Karpas-422 (cell line): ENCODE results near the gene PPP1R12B. TPM values are rescaled to one million over a fixed set of nuclear protein-coding genes. Genes with fewer than 3 reads are reported as not detected.
"Not testable (repeated sequence)": the region's sequence is repeated elsewhere in the genome, so short reads cannot be mapped to it uniquely, and the experiment has no call there.

Experiments
- DNase-seq: peaks from one replicate; pipeline ENCODE4 v3.0.0-alpha.2; 2015
- H2AFZ ChIP-seq: fragments of 200-600 bp; sonication (generic); 2 replicates; pipeline ENCODE4 v1.6.1; 2014; ENCODE audit warnings: antibody characterized with exemption, low read length, mixed read lengths
- H3K27ac ChIP-seq: fragments of 200-600 bp; sonication (generic); 2 replicates; pipeline ENCODE4 v1.5.1; 2014; ENCODE audit warnings: mild to moderate bottlenecking, low read length, moderate library complexity
- H3K27me3 ChIP-seq: fragments of 200-600 bp; sonication (generic); 2 replicates; pipeline ENCODE4 v1.6.1; 2014; ENCODE audit warnings: low read length, mixed read lengths
- H3K36me3 ChIP-seq: fragments of 200-600 bp; sonication (generic); 2 replicates; pipeline ENCODE4 v1.6.1; 2014; ENCODE audit warnings: low read length, mixed read lengths; ENCODE audit not compliant: insufficient read depth
- H3K4me1 ChIP-seq: fragments of 200-600 bp; sonication (generic); 2 replicates; pipeline ENCODE4 v1.6.1; 2014; ENCODE audit warnings: mild to moderate bottlenecking, low read length, mixed read lengths
- H3K4me2 ChIP-seq: fragments of 200-600 bp; sonication (generic); 2 replicates; pipeline ENCODE4 v1.6.1; 2014; ENCODE audit warnings: low read length, low read depth, mild to moderate bottlenecking; ENCODE audit not compliant: poor library complexity, severe bottlenecking
- H3K4me3 ChIP-seq: fragments of 200-600 bp; sonication (generic); 2 replicates; pipeline ENCODE4 v1.5.1; 2014; ENCODE audit warnings: mild to moderate bottlenecking, antibody characterized with exemption, low read length, mixed read lengths
- H3K79me2 ChIP-seq: fragments of 200-600 bp; sonication (generic); 2 replicates; pipeline ENCODE4 v1.6.1; 2014; ENCODE audit warnings: mild to moderate bottlenecking, low read length, mixed read lengths
- H3K9ac ChIP-seq: fragments of 200-600 bp; sonication (generic); 2 replicates; pipeline ENCODE4 v1.6.0; 2014; ENCODE audit warnings: low read length
- H3K9me2 ChIP-seq: fragments of 200-600 bp; sonication (generic), shearing (Covaris generic); replicated peaks from 2 replicates; pipeline ENCODE4 v1.6.0; 2014; ENCODE audit warnings: mild to moderate bottlenecking, low read length, moderate library complexity; ENCODE audit not compliant: insufficient read depth
- H3K9me3 ChIP-seq: fragments of 300-700, 200-600 bp; sonication (generic); 2 replicates; pipeline ENCODE4 v1.6.1; 2014; ENCODE audit warnings: low read length, mixed read lengths
- H4K20me1 ChIP-seq: fragments of 200-600 bp; sonication (generic); 2 replicates; pipeline ENCODE4 v1.6.1; 2014; ENCODE audit warnings: mild to moderate bottlenecking, antibody characterized with exemption, low read length, low read depth; ENCODE audit not compliant: insufficient read depth
- total RNA-seq: library from RNA; depleted of rRNA; stranded (reverse); fragments of >200 nt; shearing (Covaris generic); gene quantifications from 2 replicates; pipeline ENCODE4 v1.2.3, GENCODE V29; 2014; ENCODE audit warnings: low replicate concordance

The PPP1R12B gene
- total RNA-seq, 1 experiment from 2014 or later, result 8.4 TPM

DNA sequence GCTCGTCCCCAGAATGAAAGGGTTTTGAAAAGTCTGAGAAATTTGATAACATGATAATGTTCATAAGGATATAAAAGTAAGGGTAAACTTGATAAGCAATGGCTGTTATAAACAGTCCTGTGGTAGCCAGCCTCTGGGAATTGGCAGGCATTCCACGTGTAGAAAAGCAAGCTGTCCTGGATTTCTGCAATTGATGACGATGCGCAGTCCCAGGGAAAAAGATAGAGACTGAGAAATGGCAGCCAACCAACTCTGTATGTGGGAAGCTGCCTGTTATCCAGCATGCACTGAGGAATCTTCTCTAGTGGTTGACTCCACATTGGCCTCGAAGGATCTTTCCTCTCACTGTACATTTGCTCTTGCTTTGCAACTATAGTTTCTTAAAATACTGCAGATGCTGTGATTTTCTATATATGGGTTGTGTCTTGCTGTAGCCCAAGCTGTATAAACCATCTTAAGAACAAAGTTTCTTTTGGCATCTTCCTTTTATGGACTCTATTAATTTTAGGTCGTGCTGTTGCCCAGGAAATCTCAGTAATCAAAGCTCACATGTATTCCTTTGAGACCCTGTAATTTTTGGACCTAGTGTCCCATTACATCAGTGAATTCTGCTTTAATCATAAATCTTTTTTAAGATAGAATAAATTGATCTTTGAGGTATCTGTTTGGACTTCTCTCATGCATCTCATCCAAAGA lies 157.5 kb downstream of the PPP1R12B start:
- DNase-seq, H3K79me2 ChIP-seq, H3K9ac ChIP-seq: not testable (repeated sequence)

DNA sequence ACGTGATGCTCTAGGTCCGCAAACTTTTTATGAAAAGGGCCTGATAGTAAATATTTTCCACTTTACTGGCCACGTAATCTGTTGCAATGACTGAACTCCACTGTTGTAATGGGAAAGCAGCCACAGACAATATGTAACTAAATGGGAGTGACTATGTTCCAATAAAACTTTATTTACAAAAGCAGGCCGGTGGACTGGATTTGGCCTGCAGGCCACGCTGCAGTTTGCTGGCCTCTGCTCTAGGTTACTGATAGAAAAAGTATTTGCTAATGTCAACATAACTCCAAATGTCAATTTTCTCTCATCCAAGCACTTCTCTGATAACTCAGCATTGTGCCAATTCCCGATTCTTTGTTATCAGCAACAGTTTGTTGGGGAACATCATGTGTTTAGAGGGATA lies 160.4 kb downstream of the PPP1R12B start:
- not testable (repeated sequence) for H3K79me2 ChIP-seq

More for the DNA sequence above, 157.5 kb downstream of the PPP1R12B start:
- not testable (repeated sequence) for H3K36me3 ChIP-seq, H2AFZ ChIP-seq, H3K27ac ChIP-seq, H3K9me2 ChIP-seq, H3K9me3 ChIP-seq, H3K27me3 ChIP-seq, H3K4me2 ChIP-seq, H3K4me1 ChIP-seq, H3K4me3 ChIP-seq, H4K20me1 ChIP-seq

DNA sequence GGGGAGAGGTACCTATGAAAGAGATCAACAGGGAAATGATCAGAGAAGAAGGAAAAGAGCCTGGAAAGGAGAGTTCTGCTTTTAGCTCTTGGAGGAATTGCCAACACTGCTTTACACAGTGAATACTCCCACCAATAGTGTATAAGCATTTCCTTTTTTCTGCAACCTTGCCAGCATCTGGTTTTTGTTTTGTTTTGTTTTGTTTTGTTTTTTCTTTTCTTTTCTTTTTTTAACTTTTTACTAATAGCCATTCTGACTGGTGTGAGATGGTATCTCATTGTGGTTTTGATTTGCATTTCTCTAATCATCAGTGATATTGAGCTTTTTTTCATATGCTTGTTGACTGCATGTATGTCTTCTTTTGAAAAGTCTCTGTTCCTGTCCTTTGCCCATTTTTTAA lies 165.4 kb downstream of the PPP1R12B start:
- H3K9ac ChIP-seq, H3K4me2 ChIP-seq, H3K27ac ChIP-seq, H3K36me3 ChIP-seq, H3K9me3 ChIP-seq, H4K20me1 ChIP-seq, H3K79me2 ChIP-seq, H3K27me3 ChIP-seq, H3K4me1 ChIP-seq, H3K9me2 ChIP-seq, H3K4me3 ChIP-seq, DNase-seq, H2AFZ ChIP-seq: not testable (repeated sequence)

More for the DNA sequence above, 160.4 kb downstream of the PPP1R12B start:
- H3K4me3 ChIP-seq, H3K27me3 ChIP-seq, H3K36me3 ChIP-seq, H3K4me2 ChIP-seq, H3K9me2 ChIP-seq, H4K20me1 ChIP-seq, DNase-seq, H2AFZ ChIP-seq, H3K9ac ChIP-seq, H3K9me3 ChIP-seq, H3K27ac ChIP-seq, H3K4me1 ChIP-seq: not testable (repeated sequence)

DNA sequence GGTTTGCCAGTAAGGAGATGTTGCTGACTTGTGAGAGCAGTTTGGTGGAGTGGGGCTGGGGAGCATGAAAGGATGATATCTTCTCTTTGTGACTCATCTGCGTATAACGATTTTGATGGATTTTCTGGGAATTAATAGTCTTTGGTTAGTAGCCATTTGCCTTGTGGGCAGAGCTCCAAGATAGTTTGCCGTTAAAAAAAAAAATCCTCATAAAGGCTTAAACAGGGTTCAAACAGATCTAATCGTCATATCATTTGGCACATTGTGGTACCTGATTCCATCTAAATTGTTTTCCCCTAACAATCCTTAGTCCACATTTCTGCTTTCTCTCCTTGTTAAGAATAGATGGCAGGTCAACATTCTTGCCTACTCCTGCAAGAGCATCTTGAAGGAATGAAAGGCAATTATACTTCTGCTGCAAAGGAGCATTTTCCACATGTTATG lies 168.0 kb downstream of the PPP1R12B start:
- H3K4me2 ChIP-seq, result no peak overlapping the region
- no peaks in the 10 kb centered on the region for H3K27me3 ChIP-seq
- no peaks in the 10 kb centered on the region for H3K79me2 ChIP-seq
- H3K9ac ChIP-seq, result no peak overlapping the region
- H3K27ac ChIP-seq, result no peak overlapping the region
- no peaks in the 10 kb centered on the region for H3K9me3 ChIP-seq
- no peak overlapping the region for H2AFZ ChIP-seq
- H4K20me1 ChIP-seq, result no peaks in the 10 kb centered on the region
- H3K4me1 ChIP-seq, result no peaks in the 10 kb centered on the region
- no peaks in the 10 kb centered on the region for H3K9me2 ChIP-seq
- no peak for DNase-seq
- H3K4me3 ChIP-seq, result no peak overlapping the region
- H3K36me3 ChIP-seq, result no peaks in the 10 kb centered on the region

DNA sequence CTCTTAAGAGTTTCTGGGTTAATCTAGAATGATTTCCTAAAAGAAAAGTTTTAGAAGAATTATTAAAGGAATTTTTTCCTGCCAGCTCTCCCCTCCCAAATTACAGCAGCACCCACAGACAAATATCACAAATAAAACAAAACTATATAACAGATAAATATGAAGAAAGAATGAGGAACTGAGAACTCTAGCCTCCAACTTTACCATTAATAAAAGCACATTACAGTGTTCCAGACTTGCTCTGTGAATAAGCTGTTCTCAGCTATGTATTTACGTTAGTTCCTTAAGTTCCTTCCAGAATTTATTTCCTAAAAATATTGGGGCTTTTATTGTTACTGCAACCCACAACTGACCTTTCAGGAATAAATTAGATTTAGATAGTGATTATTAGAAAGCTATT lies 168.6 kb downstream of the PPP1R12B start:
- H2AFZ ChIP-seq, H3K9me3 ChIP-seq, H3K4me2 ChIP-seq, H3K9ac ChIP-seq, H3K27ac ChIP-seq, H4K20me1 ChIP-seq, H3K9me2 ChIP-seq, H3K27me3 ChIP-seq, H3K4me1 ChIP-seq, H3K36me3 ChIP-seq, H3K4me3 ChIP-seq, DNase-seq, H3K79me2 ChIP-seq: not testable (repeated sequence)

DNA sequence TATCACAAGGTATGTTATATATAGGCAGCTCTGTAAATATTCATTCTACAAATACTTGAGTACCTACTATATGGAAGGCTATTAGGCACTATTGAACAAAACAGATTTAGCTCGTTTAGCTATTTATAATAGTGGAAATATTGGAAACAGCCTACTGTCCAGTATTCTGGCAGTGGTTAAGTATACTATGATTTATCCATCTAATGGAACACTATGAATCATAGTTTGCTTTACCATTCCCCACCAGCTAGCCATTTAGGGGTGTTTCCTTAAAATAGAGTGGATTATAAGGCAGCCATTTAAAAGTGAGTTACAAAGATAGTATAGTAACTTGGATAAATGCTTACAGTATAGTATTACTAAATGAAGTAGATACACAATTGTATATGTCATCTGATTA lies 169.7 kb downstream of the PPP1R12B start:
- not testable (repeated sequence) for H3K36me3 ChIP-seq, H3K4me2 ChIP-seq, H3K4me1 ChIP-seq, DNase-seq, H3K4me3 ChIP-seq, H2AFZ ChIP-seq, H3K9me3 ChIP-seq, H3K79me2 ChIP-seq, H4K20me1 ChIP-seq, H3K27ac ChIP-seq, H3K27me3 ChIP-seq, H3K9ac ChIP-seq, H3K9me2 ChIP-seq

DNA sequence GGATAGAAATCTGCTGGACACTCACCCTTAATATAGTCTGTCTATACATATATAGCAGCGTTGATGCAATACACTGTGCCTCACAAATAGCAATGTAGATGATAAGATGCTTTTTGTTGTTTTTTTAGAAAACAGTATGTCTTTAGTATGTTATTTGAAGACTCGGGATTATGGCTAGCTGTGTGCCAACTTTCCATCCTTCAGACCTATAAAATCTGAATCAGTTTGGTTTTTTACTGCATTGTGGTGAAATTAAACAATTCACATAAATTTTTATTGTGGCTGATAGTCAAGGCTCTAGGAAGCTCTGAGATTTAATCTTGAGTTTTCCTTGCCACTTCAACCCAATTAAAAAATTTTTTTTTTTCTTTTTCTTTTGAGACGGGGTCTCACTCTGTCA lies 170.4 kb downstream of the PPP1R12B start:
- H3K4me2 ChIP-seq, H3K4me3 ChIP-seq, H3K9me2 ChIP-seq, H3K27me3 ChIP-seq, H3K4me1 ChIP-seq, H4K20me1 ChIP-seq, H2AFZ ChIP-seq, DNase-seq, H3K27ac ChIP-seq, H3K9ac ChIP-seq, H3K79me2 ChIP-seq, H3K36me3 ChIP-seq, H3K9me3 ChIP-seq: not testable (repeated sequence)

DNA sequence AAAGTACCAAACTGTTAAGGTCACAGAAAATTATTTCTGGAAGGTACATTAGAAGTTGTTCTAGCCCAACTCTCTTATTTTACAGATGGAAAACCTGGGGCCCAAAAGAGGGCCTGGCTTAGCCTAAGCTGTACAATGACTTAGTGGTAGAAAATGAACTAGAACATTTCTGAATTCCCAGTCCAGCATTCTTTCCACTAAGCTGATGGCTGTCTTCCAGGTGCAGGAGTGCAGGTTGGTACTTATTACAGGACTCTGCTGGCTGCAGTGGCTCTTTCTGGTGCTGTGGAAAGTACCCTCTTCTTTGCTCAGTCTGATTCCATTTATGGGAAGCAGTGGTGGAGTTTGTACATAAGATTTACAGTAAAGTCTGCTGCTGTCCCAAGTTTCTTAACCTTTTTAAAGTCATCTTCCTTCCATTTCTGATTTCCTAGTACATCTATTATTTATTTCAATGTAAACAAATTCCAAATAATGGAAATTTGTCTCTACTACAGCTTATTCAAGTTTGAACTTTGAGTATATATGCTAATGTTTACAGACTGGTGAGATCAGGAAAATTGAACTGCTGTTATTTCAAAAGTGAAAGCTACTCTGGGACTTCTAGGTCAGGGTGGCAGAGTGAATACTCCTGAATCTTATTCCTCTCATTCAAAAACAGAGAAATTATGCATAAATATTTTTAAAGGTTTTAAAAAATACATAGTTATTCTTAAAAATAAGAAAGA lies 171.8 kb downstream of the PPP1R12B start:
- H3K36me3 ChIP-seq, H3K27ac ChIP-seq, DNase-seq, H3K9me3 ChIP-seq, H4K20me1 ChIP-seq, H3K4me1 ChIP-seq, H3K4me3 ChIP-seq, H3K79me2 ChIP-seq, H2AFZ ChIP-seq, H3K9me2 ChIP-seq, H3K9ac ChIP-seq, H3K27me3 ChIP-seq, H3K4me2 ChIP-seq: not testable (repeated sequence)
